Effector CD4-positive, alpha-beta T cell (primary cell): ENCODE data around the gene NRG2.

ENCODE experiments used
- DNase-seq: peaks from one replicate; pipeline ENCODE4 v3.0.0-alpha.2; 2020

Gene NRG2

DNA sequence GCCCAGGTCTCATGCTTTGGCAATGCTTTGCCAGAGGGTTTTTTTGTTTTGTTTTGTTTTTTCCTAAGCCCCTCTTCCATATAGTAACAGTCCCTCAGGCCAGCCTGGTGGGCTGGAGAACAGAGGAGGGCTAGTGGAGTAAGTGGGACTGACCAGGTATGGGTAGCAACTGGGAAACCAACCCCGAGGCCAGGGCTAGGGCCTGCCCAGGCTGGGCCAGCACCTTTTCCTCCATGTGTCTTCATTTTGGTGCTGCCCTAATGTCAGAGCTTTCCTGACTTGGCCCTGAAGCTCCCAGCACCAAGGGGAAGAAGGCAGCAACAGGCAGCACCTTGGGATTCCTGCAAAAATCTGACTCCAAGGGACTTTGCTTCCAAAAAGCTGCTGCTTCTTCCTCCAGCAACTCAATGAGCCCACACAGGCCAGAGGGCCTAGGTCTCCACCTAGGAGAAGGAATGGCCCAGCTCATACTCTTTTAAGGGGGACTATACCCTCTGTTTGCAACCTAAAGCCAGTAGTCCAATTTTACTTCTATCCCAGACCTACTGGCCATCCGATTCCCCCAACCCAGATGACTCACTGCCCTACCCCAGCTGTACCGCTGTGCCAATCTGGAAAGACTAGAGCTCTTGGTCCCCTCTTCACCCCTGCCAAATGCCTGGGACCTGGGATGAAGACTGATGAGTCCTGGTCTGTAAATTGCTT, 142.4 kb downstream of the NRG2 start:
- no peak for DNase-seq

DNA sequence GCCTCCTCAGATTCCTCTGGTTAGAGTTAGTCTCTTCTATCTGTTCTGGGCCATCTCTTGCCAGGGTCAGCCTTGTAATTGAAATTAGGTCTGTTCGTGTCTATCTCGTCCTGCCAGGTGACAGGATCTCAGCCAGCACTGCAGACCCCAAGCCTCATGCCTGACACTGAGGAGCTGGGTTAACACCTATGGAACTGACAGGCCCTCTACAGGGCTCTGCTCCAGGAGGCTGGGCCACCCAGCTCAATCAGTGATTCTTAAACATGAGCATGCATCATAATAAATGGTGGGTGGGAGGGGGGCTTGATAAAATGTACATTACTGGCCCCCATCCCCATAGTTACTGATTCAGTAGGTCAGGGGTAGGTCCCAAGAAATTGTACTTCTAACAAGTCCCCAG, 144.1 kb downstream of the NRG2 start:
- no peak for DNase-seq

- no peak for DNase-seq
Measured at GRCh38 chr5:139897982-139898381, 145.1 kb downstream of the NRG2 start.

- DNase-seq = no peak
Measured at GRCh38 chr5:139897342-139897741, 145.8 kb downstream of the NRG2 start.

DNA sequence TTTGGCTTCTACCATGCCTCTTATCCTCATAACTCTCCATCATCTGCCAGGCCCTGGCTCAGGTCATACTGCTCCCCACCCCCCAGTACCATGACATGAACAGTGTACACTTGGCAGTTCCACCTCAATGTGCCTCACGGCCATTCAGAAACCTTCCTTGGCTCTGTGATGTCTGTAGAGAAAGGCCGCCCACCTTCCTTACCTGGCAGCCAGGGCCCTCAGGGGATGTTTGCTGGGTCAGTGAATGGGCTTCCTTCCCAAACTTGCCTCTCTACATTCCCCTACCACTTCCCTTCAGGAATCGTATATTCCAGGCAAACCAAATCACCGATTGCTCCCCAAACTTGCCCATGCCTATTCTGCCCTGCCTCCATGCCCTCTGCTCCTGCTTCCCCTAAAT, 146.4 kb downstream of the NRG2 start:
- DNase-seq = no peak

- no peak for DNase-seq
Measured at GRCh38 chr5:139895647-139896046, 147.5 kb downstream of the NRG2 start.

GRCh38 chr5:139895046-139895445, 148.1 kb downstream of the NRG2 start:
- no peak for DNase-seq

DNA sequence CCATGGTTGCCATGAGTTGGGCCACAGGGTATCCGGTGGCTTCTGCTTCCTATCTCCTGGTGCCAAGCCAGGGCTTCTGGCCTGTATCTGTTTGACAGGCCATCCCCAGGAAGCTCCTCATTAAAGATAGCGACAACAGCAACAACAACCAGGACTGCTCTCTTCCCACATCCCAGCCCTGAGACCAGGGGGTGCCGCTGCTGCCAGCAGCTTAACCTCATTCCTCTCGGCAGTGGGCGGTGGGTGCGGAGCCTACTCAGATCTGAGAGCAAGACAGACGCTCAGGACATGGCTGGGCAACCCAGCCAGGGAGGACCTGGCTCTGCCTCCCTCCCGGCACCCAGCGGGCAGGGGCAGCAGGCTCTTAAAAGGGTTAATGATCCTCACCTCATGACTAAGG, 149.2 kb downstream of the NRG2 start:
- DNase-seq = no peak

- no peak for DNase-seq
Measured at GRCh38 chr5:139889410-139889809, 153.7 kb downstream of the NRG2 start.

DNA sequence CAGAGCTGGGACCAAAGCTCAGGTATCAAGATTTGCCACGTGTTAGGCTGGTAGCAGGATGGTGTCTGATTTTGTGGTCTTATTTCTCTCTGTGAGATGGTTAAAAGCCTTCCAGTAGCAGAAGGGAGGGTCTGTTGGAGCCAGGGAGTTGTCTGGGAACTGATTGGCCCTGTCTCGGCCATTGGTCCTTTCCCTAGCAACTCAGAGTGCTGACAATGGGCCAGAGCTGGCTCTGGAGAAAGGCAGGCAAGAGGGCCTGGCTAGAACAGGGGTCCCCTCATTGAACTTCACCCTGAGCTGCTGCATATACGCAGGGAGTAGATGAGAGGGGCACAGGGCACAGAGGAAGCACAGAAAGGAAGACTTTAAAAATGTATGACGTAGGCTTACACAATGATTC, 154.7 kb downstream of the NRG2 start:
- no peak for DNase-seq

DNA sequence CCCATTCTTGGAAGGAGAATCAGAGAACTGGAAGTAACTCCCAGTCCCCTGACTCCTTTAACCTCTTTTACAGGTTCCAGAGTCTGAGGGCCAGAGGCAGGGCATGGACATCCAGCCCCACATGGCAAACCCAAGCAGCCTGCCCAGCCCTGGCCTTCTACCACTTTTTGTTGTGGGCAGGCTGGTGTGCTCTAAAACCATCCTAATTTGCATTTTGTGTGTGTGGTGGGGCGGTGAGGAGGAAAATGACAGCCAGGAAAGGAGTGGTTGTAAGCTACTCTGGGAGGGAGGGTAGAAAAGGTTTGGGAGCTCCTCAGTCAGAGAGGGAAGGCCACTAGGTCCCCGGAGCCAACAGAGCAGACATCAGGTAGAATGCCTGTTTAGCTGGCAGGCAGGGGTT, 156.9 kb downstream of the NRG2 start:
- DNase-seq = no peak

GRCh38 chr5:139885857-139886208, 157.3 kb downstream of the NRG2 start:
- DNase-seq = no peak

DNA sequence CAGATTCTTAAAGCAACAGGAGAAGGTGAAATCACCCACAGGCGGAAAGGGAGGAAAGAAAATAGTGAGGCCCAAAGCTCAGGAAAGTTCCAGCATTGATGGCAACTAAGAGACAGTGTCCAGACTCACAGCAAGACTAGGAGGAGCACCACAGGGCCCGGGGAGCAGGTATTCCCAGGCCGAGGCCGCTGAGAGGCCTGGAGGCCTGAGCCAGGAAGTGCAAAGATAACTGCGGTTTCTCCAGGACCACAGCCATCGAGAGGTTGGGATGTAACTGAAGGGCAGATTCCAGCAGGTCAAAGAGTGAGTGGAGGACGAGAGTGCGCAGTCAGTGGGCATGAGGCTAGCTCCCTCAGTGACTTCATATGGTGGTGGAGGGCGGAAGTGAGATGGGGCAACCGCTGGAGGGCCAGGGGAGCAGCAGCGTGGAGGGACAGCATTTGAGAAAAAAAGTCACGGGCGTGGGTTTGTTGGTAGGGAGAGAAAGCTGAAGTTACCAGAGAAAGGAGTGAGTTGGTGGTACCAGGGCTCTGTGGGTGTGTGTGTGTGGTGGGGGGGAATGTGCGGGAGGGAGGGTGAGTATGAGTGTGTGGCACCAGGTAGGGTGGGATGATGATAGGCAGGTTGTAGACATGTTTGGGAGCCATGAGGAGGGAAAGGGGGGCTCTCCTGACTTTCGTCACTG, 157.8 kb downstream of the NRG2 start:
- no peak for DNase-seq

- DNase-seq = no peak
Measured at GRCh38 chr5:139884734-139885133, 158.4 kb downstream of the NRG2 start.

GRCh38 chr5:139884144-139884543, 159.0 kb downstream of the NRG2 start:
- no peak for DNase-seq

DNA sequence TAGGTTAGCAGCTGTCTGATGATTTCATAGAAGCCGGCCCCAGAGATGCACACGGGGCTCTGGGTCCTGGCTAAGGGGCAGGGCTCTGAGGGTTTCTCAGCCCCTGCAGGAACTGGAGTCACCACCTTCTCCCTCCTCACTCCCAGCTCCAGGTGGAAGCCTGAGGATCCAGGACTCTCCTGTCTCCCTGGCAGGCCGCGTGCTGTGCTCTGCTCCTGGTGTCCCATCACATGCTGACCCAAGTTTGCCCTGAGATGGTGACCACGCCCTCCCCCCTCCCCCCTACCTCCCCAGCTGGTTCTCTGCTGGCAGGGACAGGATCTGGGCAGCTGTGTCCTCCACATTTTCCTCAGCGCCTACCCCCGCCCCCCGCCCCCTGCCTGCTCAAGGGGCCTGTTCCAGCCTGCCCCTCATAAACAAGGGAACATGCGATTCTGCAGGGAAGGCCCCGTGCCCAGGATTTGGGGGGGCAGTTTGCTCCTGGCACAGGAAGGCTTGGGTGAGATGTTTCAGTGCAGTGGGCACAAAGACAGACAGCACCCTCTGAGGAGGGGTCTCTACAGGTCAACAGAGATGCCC, 160.0 kb downstream of the NRG2 start:
- DNase-seq = no peak

DNA sequence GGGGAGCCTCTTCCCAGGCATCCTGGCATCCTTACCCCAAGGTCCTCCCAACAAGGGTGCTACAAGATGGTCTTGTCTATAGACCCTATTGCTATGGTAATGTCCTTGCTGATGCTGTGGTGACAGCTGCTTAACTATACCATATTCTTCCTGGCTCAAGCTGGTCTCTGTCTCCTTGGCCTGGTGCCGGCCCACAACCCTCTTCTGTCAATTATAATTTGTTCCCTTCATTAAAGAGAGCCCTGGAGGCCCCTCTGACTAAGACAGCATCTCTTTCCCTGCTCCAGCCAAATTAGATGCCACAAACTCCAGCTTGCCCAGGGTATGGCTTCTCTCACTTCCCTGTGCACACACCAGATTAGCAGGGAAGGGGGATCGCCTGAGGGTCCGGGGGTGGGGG, 160.8 kb downstream of the NRG2 start:
- no peak for DNase-seq

GRCh38 chr5:139881143-139881733, 161.9 kb downstream of the NRG2 start:
- DNase-seq = no peak

DNA sequence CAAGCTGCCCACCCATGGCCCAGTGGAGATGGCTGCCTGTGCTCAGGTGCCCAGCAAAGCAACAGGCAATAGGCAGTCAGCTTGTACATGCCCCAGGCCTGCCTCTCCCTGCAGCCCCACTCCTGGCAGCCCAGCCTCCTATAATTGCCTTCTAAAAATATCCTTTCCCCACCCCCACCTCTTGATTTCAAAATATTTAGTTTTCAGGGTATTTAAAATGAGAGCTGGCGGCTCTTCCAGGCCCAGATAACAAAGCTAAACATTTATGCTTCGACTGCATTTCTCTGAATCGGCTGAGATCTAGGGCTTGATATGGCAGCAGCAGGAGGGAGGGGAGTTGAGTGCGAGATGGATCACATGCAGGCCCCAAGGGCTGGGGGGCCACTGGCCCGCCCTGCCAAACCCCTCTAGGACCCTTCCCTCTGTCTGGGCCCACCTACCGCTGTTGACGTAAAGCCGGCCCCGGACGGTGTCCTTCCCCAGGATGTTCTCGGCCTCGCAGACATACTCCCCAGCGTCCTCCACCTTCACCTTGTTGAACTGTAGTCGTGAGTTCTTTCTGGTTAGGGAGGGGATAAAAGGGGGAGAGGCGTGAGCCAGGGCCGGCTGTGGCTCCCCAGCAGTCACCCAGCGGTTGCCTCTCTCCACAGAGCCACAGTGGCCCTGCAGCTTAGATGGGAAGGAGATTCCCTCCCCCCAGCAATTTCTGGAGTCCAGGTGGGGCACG, 162.5 kb downstream of the NRG2 start:
- no peak for DNase-seq

DNA sequence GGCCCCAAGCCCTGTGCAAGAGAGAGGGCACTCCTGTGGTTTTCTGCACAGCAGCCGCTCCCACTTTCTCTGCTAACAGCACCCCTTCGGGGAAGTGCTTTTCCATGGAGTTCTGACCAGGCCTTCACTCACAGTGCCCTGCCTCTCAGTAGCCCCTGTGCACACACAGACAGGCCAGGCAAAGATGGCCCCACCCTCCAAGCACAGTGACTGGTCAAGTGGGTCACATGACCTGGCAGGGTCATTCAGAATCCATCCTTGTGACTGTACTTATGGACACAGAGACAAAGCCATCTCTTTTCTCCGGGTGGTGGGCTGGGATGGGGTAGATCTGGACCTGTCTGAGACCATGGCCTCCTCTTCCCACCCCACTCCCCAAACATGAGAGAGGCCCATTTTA, 165.0 kb downstream of the NRG2 start:
- no peak for DNase-seq

DNA sequence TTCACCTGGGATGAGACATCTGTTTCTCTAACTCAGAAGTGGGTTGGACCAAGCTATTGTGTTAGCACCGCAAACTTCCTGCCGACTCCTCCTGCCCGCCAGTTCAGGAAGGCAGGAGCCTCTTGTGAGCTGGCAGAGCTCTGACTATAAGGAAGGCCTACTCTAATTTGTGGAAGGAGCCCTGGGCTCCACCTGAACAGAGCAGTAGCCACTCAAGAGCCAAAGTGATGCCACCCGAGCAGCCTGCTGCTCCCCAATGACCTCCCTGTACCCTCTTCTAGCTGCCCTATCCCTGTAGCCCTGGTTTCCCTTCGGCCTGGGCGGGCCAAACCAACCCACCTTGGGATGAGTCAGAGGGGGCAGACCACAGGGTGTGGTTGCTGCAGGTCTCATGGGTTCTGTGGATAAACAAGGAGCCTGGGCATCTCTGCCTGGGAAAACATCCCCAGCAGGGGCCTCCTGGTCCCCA, 165.9 kb downstream of the NRG2 start:
- DNase-seq = no peak

GRCh38 chr5:139875957-139876356, 167.1 kb downstream of the NRG2 start:
- DNase-seq = no peak
